ENCODE data around the gene KIFC3. TPM values are rescaled to one million over a fixed set of nuclear protein-coding genes. Genes with fewer than 3 reads are reported as not detected.

KIFC3 gene
- total RNA-seq, 2 experiments from 2014 or later = 0.54 to 0.89 TPM

GRCh38 chr16:57728336-57729181, 73.7 kb downstream of the KIFC3 start:
- Mint-ChIP-seq H3K9me3 (peaks cover 8% of the 10 kb centered on the region), H3K4me3 (no peak overlapping the region), H3K27me3 (no peaks in the 10 kb centered on the region), H3K27ac (no peak overlapping the region), H3K36me3 (ENCODE audit: low read depth) (peaks cover 9% of the 10 kb centered on the region), H3K4me1 (ENCODE audit: low read depth) (peaks cover 5% of the 10 kb centered on the region)
- CTCF ChIA-PET = no interaction called here
- ATAC-seq (no peak), DNase-seq (peak; percentile 34)
- intact Hi-C loops (cut with micrococcal nuclease) = loop anchor here (10.0 kb wide), 1 partner anchor 154 kb away; no protein-coding TSS in a partner anchor
- POLR2A ChIA-PET = no interaction called here
- TF ChIP-seq CTCF (IDR thresholded peaks at IDR 0.05) = no peak

- Mint-ChIP-seq H3K4me3 (no peak overlapping the region), H3K27ac (no peak overlapping the region), H3K4me1 (ENCODE audit: low read depth) (peaks cover 2% of the 10 kb centered on the region), H3K27me3 (no peaks in the 10 kb centered on the region), H3K36me3 (ENCODE audit: low read depth) (peaks cover under 1% of the 10 kb centered on the region), H3K9me3 (peaks cover 1% of the 10 kb centered on the region)
- intact Hi-C loops (cut with micrococcal nuclease) = loop anchor here (10.0 kb wide), 1 partner anchor 153 kb away; no protein-coding TSS in a partner anchor
- ATAC-seq (no peak), DNase-seq (no peak)
- POLR2A ChIA-PET = no interaction called here
- CTCF ChIA-PET = interaction anchor here (0.5 to 2.1 kb wide), 2 partner anchors 79 to 137 kb away, joined by 3 to 9 read pairs; no protein-coding TSS in a partner anchor
- no peak for TF ChIP-seq CTCF (IDR thresholded peaks at IDR 0.05)
Measured at GRCh38 chr16:57727610-57728009, 74.7 kb downstream of the KIFC3 start.

GRCh38 chr16:57726433-57726947, 75.8 kb downstream of the KIFC3 start:
- H3K4me3 Mint-ChIP-seq = no peak overlapping the region
- no peaks in the 10 kb centered on the region for H3K36me3 Mint-ChIP-seq (ENCODE audit: low read depth)
- ChIA-PET CTCF (interaction anchor here (1.5 to 2.4 kb wide), 3 partner anchors 10 to 150 kb away, joined by 6 to 9 read pairs (median 8); no protein-coding TSS in a partner anchor), POLR2A (interaction anchor here (1.1 to 1.4 kb wide), 3 partner anchors 9 to 136 kb away, joined by 3 read pairs; partner anchors contain the start of gene KATNB1)
- no peaks in the 10 kb centered on the region for H3K27me3 Mint-ChIP-seq
- peaks cover 2% of the 10 kb centered on the region for H3K4me1 Mint-ChIP-seq (ENCODE audit: low read depth)
- intact Hi-C loops (cut with micrococcal nuclease) = loop anchor here (10.0 kb wide), 1 partner anchor 152 kb away; no protein-coding TSS in a partner anchor
- no peak for ATAC-seq
- H3K9me3 Mint-ChIP-seq = no peaks in the 10 kb centered on the region
- TF ChIP-seq CTCF (IDR thresholded peaks at IDR 0.05) = no peak
- no peak for DNase-seq
- no peak overlapping the region for H3K27ac Mint-ChIP-seq

GRCh38 chr16:57725976-57726375, 76.3 kb downstream of the KIFC3 start:
- POLR2A ChIA-PET = interaction anchor here (1.3 to 1.4 kb wide), 2 partner anchors 36 to 135 kb away, joined by 3 read pairs; no protein-coding TSS in a partner anchor
- no peak for DNase-seq
- no peak overlapping the region for H3K27ac Mint-ChIP-seq
- H3K27me3 Mint-ChIP-seq = no peaks in the 10 kb centered on the region
- TF ChIP-seq CTCF (IDR thresholded peaks at IDR 0.05) = no peak
- no peaks in the 10 kb centered on the region for H3K36me3 Mint-ChIP-seq (ENCODE audit: low read depth)
- H3K9me3 Mint-ChIP-seq = no peaks in the 10 kb centered on the region
- CTCF ChIA-PET = interaction anchor here (1.5 to 2.4 kb wide), 3 partner anchors 11 to 150 kb away, joined by 6 to 9 read pairs (median 8); no protein-coding TSS in a partner anchor
- intact Hi-C loops (cut with micrococcal nuclease) = loop anchor here (10.0 kb wide), 1 partner anchor 151 kb away; no protein-coding TSS in a partner anchor
- no peak overlapping the region for H3K4me3 Mint-ChIP-seq
- no peak for ATAC-seq
- peaks cover 2% of the 10 kb centered on the region for H3K4me1 Mint-ChIP-seq (ENCODE audit: low read depth)

Measured in activated CD8-positive, alpha-beta T cell treated with anti-CD3 and anti-CD28 coated beads for 36 hours (primary cell).